Ovary (tissue), 3 donors: ENCODE measurements around the gene ADPGK.

Source experiments
- POLR2A ChIP-seq: fragments of 450-650 bp; IDR thresholded peaks from one replicate; pipeline ENCODE4 v1.6.1; 2017; ENCODE audit warnings: antibody characterized with exemption, mild to moderate bottlenecking, moderate library complexity
- TF ChIP-seq, protein P1 (sequence below), 3 donors: fragments of 450-650 bp in 2 of 3; fragments of 200-600 bp in 1 of 3; IDR thresholded peaks; one replicate each; pipeline versions ENCODE4 v1.5.1 to v1.8.0; 2016 to 2022; ENCODE audit warnings: antibody characterized with exemption in 3 of 3, mild to moderate bottlenecking in 1 of 3
- donor health status: DM: no; HTN: no; CAD: no.

DNA sequence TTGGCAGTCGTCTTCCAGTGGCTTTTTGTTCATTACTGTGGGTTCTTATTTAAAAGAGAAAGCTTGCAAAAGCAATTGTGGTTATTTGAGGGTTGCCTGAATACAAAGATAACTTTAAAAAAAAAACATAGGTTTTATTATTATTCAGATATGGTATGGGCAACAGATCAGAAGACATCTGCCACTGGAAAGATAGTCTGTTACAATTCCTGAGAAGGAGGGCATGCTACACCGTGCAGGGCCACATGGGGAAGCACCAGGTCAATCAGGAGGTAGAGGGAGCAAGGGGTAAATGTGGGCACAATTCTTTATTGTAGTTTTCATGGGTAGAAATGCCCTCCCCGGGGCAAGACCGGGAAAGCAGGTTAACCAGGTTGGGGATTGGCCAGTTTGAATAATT lies 51.0 kb downstream of the ADPGK start:
- TF ChIP-seq, protein P1, sequence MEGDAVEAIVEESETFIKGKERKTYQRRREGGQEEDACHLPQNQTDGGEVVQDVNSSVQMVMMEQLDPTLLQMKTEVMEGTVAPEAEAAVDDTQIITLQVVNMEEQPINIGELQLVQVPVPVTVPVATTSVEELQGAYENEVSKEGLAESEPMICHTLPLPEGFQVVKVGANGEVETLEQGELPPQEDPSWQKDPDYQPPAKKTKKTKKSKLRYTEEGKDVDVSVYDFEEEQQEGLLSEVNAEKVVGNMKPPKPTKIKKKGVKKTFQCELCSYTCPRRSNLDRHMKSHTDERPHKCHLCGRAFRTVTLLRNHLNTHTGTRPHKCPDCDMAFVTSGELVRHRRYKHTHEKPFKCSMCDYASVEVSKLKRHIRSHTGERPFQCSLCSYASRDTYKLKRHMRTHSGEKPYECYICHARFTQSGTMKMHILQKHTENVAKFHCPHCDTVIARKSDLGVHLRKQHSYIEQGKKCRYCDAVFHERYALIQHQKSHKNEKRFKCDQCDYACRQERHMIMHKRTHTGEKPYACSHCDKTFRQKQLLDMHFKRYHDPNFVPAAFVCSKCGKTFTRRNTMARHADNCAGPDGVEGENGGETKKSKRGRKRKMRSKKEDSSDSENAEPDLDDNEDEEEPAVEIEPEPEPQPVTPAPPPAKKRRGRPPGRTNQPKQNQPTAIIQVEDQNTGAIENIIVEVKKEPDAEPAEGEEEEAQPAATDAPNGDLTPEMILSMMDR (IDR thresholded peaks at IDR 0.05): no peak
- no peak for TF ChIP-seq POLR2A
